Midbrain (tissue), 1 donor: ENCODE results near the gene FNDC8.
"Not testable (repeated sequence)": the region's sequence is repeated elsewhere in the genome, so short reads cannot be mapped to it uniquely, and the experiment has no call there.

Experiments used
- DNase-seq: peaks from one replicate; lab custom pipeline; 2025; lab: John Stamatoyannopoulos, UW

Gene FNDC8

GRCh38 chr17:35171834-35172233 is 50.4 kb downstream of the FNDC8 start:
- DNase-seq: no peak

GRCh38 chr17:35172321-35172720 is 50.9 kb downstream of the FNDC8 start:
- DNase-seq: not testable (repeated sequence)

- DNase-seq: no peak
Observed at GRCh38 chr17:35174835-35175334, 53.5 kb downstream of the FNDC8 start.

- DNase-seq: no peak
Observed at GRCh38 chr17:35175638-35176415, 54.4 kb downstream of the FNDC8 start.

GRCh38 chr17:35176897-35177296 is 55.5 kb downstream of the FNDC8 start:
- DNase-seq: no peak

GRCh38 chr17:35179379-35179778 is 58.0 kb downstream of the FNDC8 start:
- not testable (repeated sequence) for DNase-seq
